Neuronal stem cell (in vitro differentiated cells): ENCODE measurements around the gene RPUSD4.

Experiments
- DNase-seq: peaks from one replicate; pipeline ENCODE4 v3.0.0-alpha.2; 2013; ENCODE audit warnings: low spot score
- H2AFZ ChIP-seq: one replicate; pipeline ENCODE4 v1.6.1; 2013; ENCODE audit warnings: mild to moderate bottlenecking, low read length, inconsistent platforms
- H2AK5ac ChIP-seq: 2 replicates; pipeline ENCODE4 v1.6.1; 2013; ENCODE audit warnings: low read depth, mild to moderate bottlenecking, inconsistent platforms, low read length, moderate library complexity, mixed read lengths
- H2BK120ac ChIP-seq: 2 replicates; pipeline ENCODE4 v1.6.1; 2013; ENCODE audit warnings: low read depth, mild to moderate bottlenecking, inconsistent platforms, low read length, moderate library complexity, mixed read lengths
- H2BK12ac ChIP-seq: one replicate; pipeline ENCODE4 v1.6.1; 2013; ENCODE audit warnings: low read length, inconsistent platforms
- H2BK15ac ChIP-seq: 2 replicates; pipeline ENCODE4 v1.6.1; 2013; ENCODE audit warnings: mild to moderate bottlenecking, low read length, inconsistent platforms, mixed read lengths
- H2BK5ac ChIP-seq: one replicate; pipeline ENCODE4 v1.6.1; 2013; ENCODE audit warnings: inconsistent platforms, mild to moderate bottlenecking, low read length, moderate library complexity
- H3K14ac ChIP-seq: one replicate; pipeline ENCODE4 v1.6.1; 2013; ENCODE audit warnings: low read length, inconsistent platforms
- H3K18ac ChIP-seq: 2 replicates; pipeline ENCODE4 v1.6.1; 2013; ENCODE audit warnings: low read length, inconsistent platforms
- H3K23ac ChIP-seq: 2 replicates; pipeline ENCODE4 v1.6.1; 2013; ENCODE audit warnings: low read depth, mild to moderate bottlenecking, mixed read lengths, low read length, inconsistent platforms; ENCODE audit not compliant: poor library complexity
- H3K27ac ChIP-seq: replicated peaks from 3 replicates; pipeline ENCODE4 v1.5.1; 2013; ENCODE audit warnings: low read length, inconsistent platforms
- H3K27me3 ChIP-seq, 3 experiments: 2 replicates each; pipeline ENCODE4 v1.6.1; 2013; ENCODE audit warnings: low read length in 3 of 3, mild to moderate bottlenecking in 2 of 3, inconsistent platforms in 1 of 3, low read depth in 1 of 3, mixed read lengths in 1 of 3, moderate library complexity in 1 of 3; ENCODE audit not compliant: control insufficient read depth in 3 of 3, insufficient read depth in 3 of 3
- H3K36me3 ChIP-seq, 2 donors: replicated peaks in 1 of 2; 2 replicates each; pipeline ENCODE4 v1.6.1; 2013; ENCODE audit warnings: low read length in 2 of 2; ENCODE audit not compliant: control insufficient read depth in 2 of 2, insufficient read depth in 2 of 2
- H3K4ac ChIP-seq: 2 replicates; pipeline ENCODE4 v1.6.1; 2013; ENCODE audit warnings: inconsistent platforms, mild to moderate bottlenecking, low read length, moderate library complexity
- H3K4me1 ChIP-seq, 2 donors: 1 replicate in 1 of 2; 2 replicates in 1 of 2; pipeline ENCODE4 v1.6.1; 2013; ENCODE audit warnings: low read length in 2 of 2, low read depth in 1 of 2; ENCODE audit not compliant: control insufficient read depth in 2 of 2, insufficient read depth in 1 of 2
- H3K4me2 ChIP-seq: one replicate; pipeline ENCODE4 v1.6.1; 2013; ENCODE audit warnings: mild to moderate bottlenecking, low read length, inconsistent platforms; ENCODE audit not compliant: insufficient read depth, poor library complexity, severe bottlenecking
- H3K4me3 ChIP-seq, 2 donors: 2 replicates each; pipeline ENCODE4 v1.5.1; 2013; ENCODE audit warnings: low read length in 2 of 2, mild to moderate bottlenecking in 2 of 2, inconsistent platforms in 1 of 2, moderate library complexity in 1 of 2
- H3K79me1 ChIP-seq: one replicate; pipeline ENCODE4 v1.6.1; 2013; ENCODE audit warnings: low read depth, mild to moderate bottlenecking, inconsistent platforms, low read length, moderate library complexity
- H3K9ac ChIP-seq: one replicate; pipeline ENCODE4 v1.6.1; 2013; ENCODE audit warnings: mild to moderate bottlenecking, low read depth, low read length, inconsistent platforms; ENCODE audit not compliant: poor library complexity
- H3K9me3 ChIP-seq, 2 donors: replicated peaks in 1 of 2; 2 replicates each; pipeline versions ENCODE3 to v1.6.1; 2013; ENCODE audit warnings: low read length in 2 of 2, mild to moderate bottlenecking in 2 of 2, inconsistent platforms in 1 of 2, low read depth in 1 of 2, mixed read lengths in 1 of 2, moderate library complexity in 1 of 2; ENCODE audit not compliant: control insufficient read depth in 2 of 2, insufficient read depth in 1 of 2
- H4K8ac ChIP-seq: one replicate; pipeline ENCODE4 v1.6.1; 2013; ENCODE audit warnings: low read depth, mild to moderate bottlenecking, inconsistent platforms, low read length, moderate library complexity
- H4K91ac ChIP-seq: one replicate; pipeline ENCODE4 v1.6.1; 2013; ENCODE audit warnings: low read length, low read depth, mild to moderate bottlenecking, inconsistent platforms; ENCODE audit not compliant: poor library complexity
- WGBS, 2 donors: extraction: QIAGEN DNeasy Blood & Tissue Kit; methylation state at CpG; one replicate each; pipeline ENCODE4 v1.1.7; 2013; ENCODE audit warnings: missing lambda C conversion rate in 2 of 2, mixed read lengths in 1 of 2; ENCODE audit not compliant: insufficient read length in 2 of 2, insufficient replicate concordance in 1 of 2; ENCODE audit errors: extremely low coverage in 2 of 2; 5-methylcytosine and 5-hydroxymethylcytosine counted together

Gene RPUSD4

GRCh38 chr11:126202646-126203359 lies 8.6 kb downstream of the RPUSD4 start:
- Histone ChIP-seq H3K4me2 (no peak overlapping the region), H2AFZ (no peak overlapping the region), H3K9me3 (peaks cover 0 to 6% of the 10 kb centered on the region in 2 donors), H3K9ac (no peak overlapping the region), H3K79me1 (peaks cover 3% of the 10 kb centered on the region), H3K18ac (no peak overlapping the region), H3K4ac (no peak overlapping the region), H2BK5ac (no peak overlapping the region), H3K36me3 (peaks cover 54 to 96% of the 10 kb centered on the region in 2 donors), H2BK15ac (no peak overlapping the region), H3K4me1 (no peaks in the 10 kb centered on the region), H3K4me3 (no peak overlapping the region), H4K8ac (no peak overlapping the region), H4K91ac (no peak overlapping the region), H3K14ac (no peak overlapping the region), H3K23ac (no peak overlapping the region), H2AK5ac (no peak overlapping the region), H3K27ac (no peak overlapping the region), H3K27me3 (no peaks in the 10 kb centered on the region), H2BK12ac (no peak overlapping the region), H2BK120ac (no peak overlapping the region)
- no peak for DNase-seq
- WGBS, 2 donors = no CpG with 5 or more reads among the region's 8 CpGs

DNA sequence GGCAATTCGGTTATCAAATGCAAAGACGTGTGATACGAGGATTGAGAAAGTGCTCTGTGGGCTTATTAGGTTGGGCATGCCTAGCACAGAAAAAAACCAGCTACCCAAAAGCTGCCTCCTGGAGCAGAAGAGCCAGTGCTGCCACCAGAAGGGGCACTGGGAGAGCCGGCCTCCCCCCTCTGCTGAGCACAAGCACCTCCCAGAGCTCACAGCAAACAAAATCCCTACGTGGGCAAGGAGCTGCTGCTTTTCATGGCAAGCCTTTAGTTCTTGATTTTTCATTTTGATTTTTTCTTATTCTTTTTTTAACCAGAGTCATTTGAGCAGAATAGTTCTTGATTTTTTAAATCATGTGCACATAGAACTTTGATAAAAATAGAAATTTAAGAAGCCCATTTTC lies 12.8 kb downstream of the RPUSD4 start:
- H3K27me3 ChIP-seq = peaks cover 0 to 1% (median 0%) of the 10 kb centered on the region in 3 experiments
- H2BK5ac ChIP-seq = no peak overlapping the region
- no peaks in the 10 kb centered on the region for H3K79me1 ChIP-seq
- no peak overlapping the region for H4K8ac ChIP-seq
- no peaks in the 10 kb centered on the region for H3K4me1 ChIP-seq
- H3K4me2 ChIP-seq = no peak overlapping the region
- peaks cover 52 to 85% of the 10 kb centered on the region in 2 donors for H3K36me3 ChIP-seq
- no peak overlapping the region for H3K14ac ChIP-seq
- H2BK15ac ChIP-seq = no peak overlapping the region
- no peak for DNase-seq
- H2BK12ac ChIP-seq = no peak overlapping the region
- no peak overlapping the region for H3K23ac ChIP-seq
- peaks cover 15 to 23% of the 10 kb centered on the region in 2 donors for H3K9me3 ChIP-seq
- H3K4ac ChIP-seq = no peak overlapping the region
- H2AK5ac ChIP-seq = no peak overlapping the region
- no peak overlapping the region for H3K9ac ChIP-seq
- no peak overlapping the region for H3K27ac ChIP-seq
- no peak overlapping the region for H2BK120ac ChIP-seq
- H2AFZ ChIP-seq = no peak overlapping the region
- H3K4me3 ChIP-seq = no peak overlapping the region
- H3K18ac ChIP-seq = no peak overlapping the region
- H4K91ac ChIP-seq = no peak overlapping the region
- no CpG with 5 or more reads among the region's 5 CpGs for WGBS, 2 donors

GRCh38 chr11:126197277-126197939 lies 14.0 kb downstream of the RPUSD4 start:
- no peak overlapping the region for H4K91ac ChIP-seq
- peaks cover 15 to 23% of the 10 kb centered on the region in 2 donors for H3K9me3 ChIP-seq
- H3K9ac ChIP-seq = no peak overlapping the region
- H3K27me3 ChIP-seq = peaks cover 0 to 1% (median 0%) of the 10 kb centered on the region in 3 experiments
- H3K4me3 ChIP-seq = no peak overlapping the region
- no peaks in the 10 kb centered on the region for H3K4me1 ChIP-seq
- no peak overlapping the region for H2BK12ac ChIP-seq
- no peak overlapping the region for H2BK5ac ChIP-seq
- H2AK5ac ChIP-seq = no peak overlapping the region
- no peak overlapping the region for H4K8ac ChIP-seq
- H3K27ac ChIP-seq = no peak overlapping the region
- H3K4me2 ChIP-seq = no peak overlapping the region
- no peak overlapping the region for H3K23ac ChIP-seq
- no peak overlapping the region for H3K14ac ChIP-seq
- no peak overlapping the region for H3K4ac ChIP-seq
- no peaks in the 10 kb centered on the region for H3K79me1 ChIP-seq
- WGBS, 2 donors = no CpG with 5 or more reads among the region's 7 CpGs
- no peak overlapping the region for H2BK15ac ChIP-seq
- H3K36me3 ChIP-seq = peaks cover 44 to 83% of the 10 kb centered on the region in 2 donors
- no peak overlapping the region for H2AFZ ChIP-seq
- no peak for DNase-seq
- no peak overlapping the region for H3K18ac ChIP-seq
- no peak overlapping the region for H2BK120ac ChIP-seq

DNA sequence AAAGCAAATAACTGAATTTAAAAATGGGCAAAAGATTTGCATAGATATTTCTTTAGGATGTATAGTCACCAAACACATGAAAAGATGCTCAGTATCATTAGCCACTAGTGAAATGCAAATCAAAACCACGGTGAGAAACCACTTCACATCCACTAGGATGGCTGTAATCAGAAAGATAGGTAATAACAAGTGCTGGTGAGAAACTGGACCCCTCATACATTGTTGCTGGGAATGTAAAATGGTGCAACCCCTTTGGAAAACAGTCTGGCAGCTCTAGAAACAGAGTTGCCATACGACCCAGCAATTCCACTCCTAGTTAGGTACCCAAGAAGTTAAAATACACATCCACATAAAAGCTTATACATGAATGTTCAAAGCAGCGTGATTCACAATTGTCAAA lies 16.3 kb downstream of the RPUSD4 start:
- H3K4me3 ChIP-seq = no peak overlapping the region
- H3K36me3 ChIP-seq = peaks cover 44 to 80% of the 10 kb centered on the region in 2 donors
- no peak for DNase-seq
- H3K27me3 ChIP-seq = peaks cover 0 to 1% (median 0%) of the 10 kb centered on the region in 3 experiments
- no peak overlapping the region for H3K14ac ChIP-seq
- no peak overlapping the region for H3K9ac ChIP-seq
- no peak overlapping the region for H3K18ac ChIP-seq
- no peaks in the 10 kb centered on the region for H3K4me1 ChIP-seq
- H2BK15ac ChIP-seq = no peak overlapping the region
- no peak overlapping the region for H2BK12ac ChIP-seq
- H4K91ac ChIP-seq = no peak overlapping the region
- H3K9me3 ChIP-seq = peaks cover 15 to 23% of the 10 kb centered on the region in 2 donors
- no peaks in the 10 kb centered on the region for H3K79me1 ChIP-seq
- H2BK5ac ChIP-seq = no peak overlapping the region
- H2AFZ ChIP-seq = no peak overlapping the region
- WGBS, 2 donors = no CpG with 5 or more reads among the region's 3 CpGs
- H3K4ac ChIP-seq = no peak overlapping the region
- H2BK120ac ChIP-seq = no peak overlapping the region
- no peak overlapping the region for H3K4me2 ChIP-seq
- no peak overlapping the region for H3K23ac ChIP-seq
- H2AK5ac ChIP-seq = no peak overlapping the region
- H3K27ac ChIP-seq = no peak overlapping the region
- H4K8ac ChIP-seq = no peak overlapping the region
